Measurements from ENCODE around the gene SRGAP3.
A peak's percentile ranks its signal among the peaks of the same experiment; 100 is the strongest.

The SRGAP3 gene

GRCh38 chr3:9169956-9170850 is 79.2 kb downstream of the SRGAP3 start:
- TF ChIP-seq Cebpa-rat (IDR thresholded peaks at IDR 0.05) = no peak
- no peak overlapping the region for H3K4me3 ChIP-seq
- H3K4me1 ChIP-seq = peaks cover 32% of the 10 kb centered on the region
- H3K9ac ChIP-seq = no peak overlapping the region
- H3K27ac ChIP-seq = no peak overlapping the region
- H3K36me3 ChIP-seq = no peaks in the 10 kb centered on the region
- H3K9me3 ChIP-seq = no peaks in the 10 kb centered on the region
- H3K4me2 ChIP-seq = no peak overlapping the region
- no peaks in the 10 kb centered on the region for H3K27me3 ChIP-seq
- H4K20me1 ChIP-seq = no peaks in the 10 kb centered on the region

GRCh38 chr3:9169326-9169725 is 80.1 kb downstream of the SRGAP3 start:
- Histone ChIP-seq H3K9ac (no peak overlapping the region), H3K36me3 (no peaks in the 10 kb centered on the region), H3K4me1 (peaks cover 23% of the 10 kb centered on the region), H3K27me3 (no peaks in the 10 kb centered on the region), H3K4me2 (no peak overlapping the region), H4K20me1 (no peaks in the 10 kb centered on the region), H3K27ac (no peak overlapping the region), H3K4me3 (no peak overlapping the region), H3K9me3 (no peaks in the 10 kb centered on the region)
- no peak for TF ChIP-seq Cebpa-rat (IDR thresholded peaks at IDR 0.05)

- no peaks in the 10 kb centered on the region for H4K20me1 ChIP-seq
- H3K9me3 ChIP-seq = no peaks in the 10 kb centered on the region
- H3K4me2 ChIP-seq = peak overlapping the region; percentile 25; the same call in 1 of the 2 replicates
- no peaks in the 10 kb centered on the region for H3K36me3 ChIP-seq
- no peak overlapping the region for H3K27ac ChIP-seq
- H3K4me1 ChIP-seq = peaks cover 20% of the 10 kb centered on the region
- no peak overlapping the region for H3K4me3 ChIP-seq
- no peaks in the 10 kb centered on the region for H3K27me3 ChIP-seq
- no peak overlapping the region for H3K9ac ChIP-seq
- TF ChIP-seq Cebpa-rat (IDR thresholded peaks at IDR 0.05) = no peak
These were observed 81.2 kb downstream of the SRGAP3 start for GRCh38 chr3:9168241-9168741.

GRCh38 chr3:9167222-9167621 is 82.2 kb downstream of the SRGAP3 start:
- Histone ChIP-seq H3K4me1 (peaks cover 13% of the 10 kb centered on the region), H3K4me3 (no peak overlapping the region), H3K27ac (no peak overlapping the region), H3K36me3 (no peaks in the 10 kb centered on the region), H3K4me2 (no peak overlapping the region), H3K27me3 (no peaks in the 10 kb centered on the region; the same call in 1 of the 2 replicates), H3K9me3 (no peaks in the 10 kb centered on the region), H4K20me1 (no peaks in the 10 kb centered on the region), H3K9ac (no peak overlapping the region)
- no peak for TF ChIP-seq Cebpa-rat (IDR thresholded peaks at IDR 0.05)

GRCh38 chr3:9165421-9165820 is 84.0 kb downstream of the SRGAP3 start:
- TF ChIP-seq Cebpa-rat (IDR thresholded peaks at IDR 0.05) = no peak
- no peak overlapping the region for H3K27ac ChIP-seq
- no peak overlapping the region for H3K9ac ChIP-seq
- H3K4me1 ChIP-seq = peaks cover 16% of the 10 kb centered on the region
- no peaks in the 10 kb centered on the region; the same call in 1 of the 2 replicates for H3K27me3 ChIP-seq
- H4K20me1 ChIP-seq = no peaks in the 10 kb centered on the region
- H3K4me3 ChIP-seq = no peak overlapping the region
- no peaks in the 10 kb centered on the region for H3K36me3 ChIP-seq
- H3K9me3 ChIP-seq = no peaks in the 10 kb centered on the region
- no peak overlapping the region for H3K4me2 ChIP-seq

GRCh38 chr3:9163289-9163688 is 86.2 kb downstream of the SRGAP3 start:
- Histone ChIP-seq H3K4me3 (no peak overlapping the region), H3K4me1 (peaks cover 9% of the 10 kb centered on the region), H3K36me3 (no peaks in the 10 kb centered on the region), H3K9ac (no peak overlapping the region), H3K27ac (no peak overlapping the region), H3K9me3 (no peaks in the 10 kb centered on the region), H4K20me1 (no peaks in the 10 kb centered on the region), H3K4me2 (no peak overlapping the region), H3K27me3 (no peaks in the 10 kb centered on the region; the same call in 1 of the 2 replicates)
- TF ChIP-seq Cebpa-rat (IDR thresholded peaks at IDR 0.05) = no peak

- Histone ChIP-seq H4K20me1 (no peaks in the 10 kb centered on the region), H3K4me3 (no peak overlapping the region), H3K4me2 (no peak overlapping the region), H3K9me3 (no peaks in the 10 kb centered on the region), H3K4me1 (peaks cover 7% of the 10 kb centered on the region), H3K27me3 (no peaks in the 10 kb centered on the region; the same call in 1 of the 2 replicates), H3K27ac (no peak overlapping the region), H3K36me3 (no peaks in the 10 kb centered on the region), H3K9ac (no peak overlapping the region)
- TF ChIP-seq Cebpa-rat (IDR thresholded peaks at IDR 0.05) = no peak
These were observed 87.6 kb downstream of the SRGAP3 start for GRCh38 chr3:9161811-9162210.

GRCh38 chr3:9161298-9161697 is 88.1 kb downstream of the SRGAP3 start:
- no peak for TF ChIP-seq Cebpa-rat (IDR thresholded peaks at IDR 0.05)
- Histone ChIP-seq H3K9me3 (no peaks in the 10 kb centered on the region), H3K4me1 (peaks cover 11% of the 10 kb centered on the region), H4K20me1 (no peaks in the 10 kb centered on the region), H3K4me2 (no peak overlapping the region), H3K27ac (no peak overlapping the region), H3K4me3 (no peak overlapping the region), H3K9ac (no peak overlapping the region), H3K27me3 (no peaks in the 10 kb centered on the region; the same call in 1 of the 2 replicates), H3K36me3 (no peaks in the 10 kb centered on the region)

GRCh38 chr3:9158865-9159630 is 90.4 kb downstream of the SRGAP3 start:
- Histone ChIP-seq H3K36me3 (no peaks in the 10 kb centered on the region), H3K4me2 (no peak overlapping the region), H3K27ac (no peak overlapping the region), H3K9ac (no peak overlapping the region), H3K9me3 (no peaks in the 10 kb centered on the region), H4K20me1 (no peaks in the 10 kb centered on the region), H3K27me3 (no peaks in the 10 kb centered on the region; the same call in 1 of the 2 replicates), H3K4me3 (no peak overlapping the region), H3K4me1 (peaks cover 20% of the 10 kb centered on the region)
- TF ChIP-seq Cebpa-rat (IDR thresholded peaks at IDR 0.05) = no peak

Measured in BLaER1 (cell line).